Mesenteric fat pad (tissue), 1 donor: ENCODE data around the gene CCRL2. TPM values are rescaled to one million over a fixed set of nuclear protein-coding genes. Genes with fewer than 3 reads are reported as not detected.
"Not testable (repeated sequence)": the region's sequence is repeated elsewhere in the genome, so short reads cannot be mapped to it uniquely, and the experiment has no call there.

ENCODE experiments used
- DNase-seq: peaks from one replicate; pipeline ENCODE4 v3.0.0-alpha.2; 2020; ENCODE audit warnings: low spot score
- total RNA-seq: library from RNA; stranded (reverse); fragmentation: NEBNext Ultra II Directional; extraction: Animal tissue kit (Norgen Biotek cat#: 25700); gene quantifications from one replicate; pipeline ENCODE4 v1.2.1, GENCODE V29; 2021
- donor health status: DM: yes; HTN: yes; CAD: no.

The CCRL2 gene
- total RNA-seq, 1 donor from 2014 or later = 8.8 TPM

DNA sequence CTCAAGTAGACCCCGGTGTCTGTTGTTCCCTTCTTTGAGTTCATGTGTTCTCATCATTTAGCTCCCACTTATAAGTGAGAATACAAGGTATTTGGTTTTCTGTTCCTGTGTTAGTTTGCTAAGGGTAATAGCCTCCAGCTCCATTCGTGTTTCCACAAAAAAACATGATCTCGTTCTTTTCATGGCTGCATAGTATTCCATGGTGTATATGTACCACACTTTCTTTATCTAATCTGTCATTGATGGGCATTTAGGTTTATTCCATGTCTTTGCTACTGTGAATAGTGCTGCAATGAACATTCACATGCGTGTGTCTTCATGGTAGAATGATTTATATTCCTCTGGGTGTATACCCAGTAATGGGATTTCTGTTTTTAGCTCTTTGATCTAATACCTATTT lies 4.2 kb upstream of the CCRL2 start:
- not testable (repeated sequence) for DNase-seq

DNA sequence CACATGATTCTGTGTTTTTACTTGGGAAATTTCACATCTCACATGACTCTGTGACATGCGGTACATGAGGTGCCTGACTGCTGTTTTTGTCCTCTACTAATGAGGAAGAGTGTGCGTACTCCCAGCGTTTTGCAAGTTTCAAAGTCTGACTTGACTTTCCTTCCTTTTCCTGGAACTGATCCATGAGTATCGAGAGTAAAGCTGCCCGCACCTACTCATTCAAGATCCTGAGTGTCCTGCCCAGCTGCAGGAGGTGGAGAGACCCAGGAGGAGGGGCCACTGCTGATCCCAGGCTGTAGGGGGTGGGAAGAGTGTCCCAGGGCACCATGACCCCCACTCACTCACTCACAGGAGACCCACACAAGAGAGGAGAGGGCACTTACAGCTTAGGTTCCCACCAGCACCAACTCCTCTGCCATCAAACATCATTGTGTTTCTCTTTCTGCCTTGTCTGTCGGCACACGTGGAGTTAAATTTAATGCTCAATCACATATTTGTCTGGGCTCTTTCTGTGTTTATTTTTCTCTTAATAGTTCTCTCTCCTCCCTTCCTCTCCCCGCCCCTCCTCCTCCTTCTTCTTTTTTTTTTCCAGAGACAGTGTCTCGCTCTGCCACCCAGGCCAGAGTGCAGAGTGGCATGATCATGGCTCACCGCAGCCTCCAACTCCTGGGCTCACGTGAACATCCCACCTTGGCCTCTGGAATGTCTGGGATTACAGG lies 1.6 kb upstream of the CCRL2 start:
- DNase-seq = no peak

DNA sequence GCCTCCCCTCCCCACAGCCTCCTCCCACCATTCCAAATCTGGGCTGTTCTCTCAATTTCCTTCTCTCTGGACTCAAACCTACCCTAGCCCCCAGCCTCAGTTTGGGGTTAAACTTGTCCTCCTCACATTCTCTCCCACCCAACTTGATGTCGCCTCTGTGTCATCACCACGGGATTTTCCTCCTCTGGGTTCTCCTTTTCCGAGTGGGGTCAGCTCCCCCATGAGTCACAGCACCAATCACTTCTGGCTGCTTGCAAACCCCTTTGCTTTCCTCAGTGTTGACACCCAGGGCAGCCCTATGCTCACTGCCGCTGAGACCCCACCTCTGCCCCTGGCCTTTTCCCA lies 644 bp upstream of the CCRL2 start:
- DNase-seq = no peak

DNA sequence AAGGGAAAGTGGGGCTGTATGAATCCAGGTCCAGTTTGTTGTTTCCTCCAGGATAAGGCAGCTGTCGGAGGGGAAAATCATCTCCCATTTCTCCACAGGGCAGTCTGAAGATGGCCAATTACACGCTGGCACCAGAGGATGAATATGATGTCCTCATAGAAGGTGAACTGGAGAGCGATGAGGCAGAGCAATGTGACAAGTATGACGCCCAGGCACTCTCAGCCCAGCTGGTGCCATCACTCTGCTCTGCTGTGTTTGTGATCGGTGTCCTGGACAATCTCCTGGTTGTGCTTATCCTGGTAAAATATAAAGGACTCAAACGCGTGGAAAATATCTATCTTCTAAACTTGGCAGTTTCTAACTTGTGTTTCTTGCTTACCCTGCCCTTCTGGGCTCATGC lies 911 bp downstream of the CCRL2 start:
- DNase-seq = no peak

DNA sequence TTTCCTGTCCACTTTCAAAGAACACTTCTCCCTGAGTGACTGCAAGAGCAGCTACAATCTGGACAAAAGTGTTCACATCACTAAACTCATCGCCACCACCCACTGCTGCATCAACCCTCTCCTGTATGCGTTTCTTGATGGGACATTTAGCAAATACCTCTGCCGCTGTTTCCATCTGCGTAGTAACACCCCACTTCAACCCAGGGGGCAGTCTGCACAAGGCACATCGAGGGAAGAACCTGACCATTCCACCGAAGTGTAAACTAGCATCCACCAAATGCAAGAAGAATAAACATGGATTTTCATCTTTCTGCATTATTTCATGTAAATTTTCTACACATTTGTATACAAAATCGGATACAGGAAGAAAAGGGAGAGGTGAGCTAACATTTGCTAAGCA lies 1.8 kb downstream of the CCRL2 start:
- no peak for DNase-seq

DNA sequence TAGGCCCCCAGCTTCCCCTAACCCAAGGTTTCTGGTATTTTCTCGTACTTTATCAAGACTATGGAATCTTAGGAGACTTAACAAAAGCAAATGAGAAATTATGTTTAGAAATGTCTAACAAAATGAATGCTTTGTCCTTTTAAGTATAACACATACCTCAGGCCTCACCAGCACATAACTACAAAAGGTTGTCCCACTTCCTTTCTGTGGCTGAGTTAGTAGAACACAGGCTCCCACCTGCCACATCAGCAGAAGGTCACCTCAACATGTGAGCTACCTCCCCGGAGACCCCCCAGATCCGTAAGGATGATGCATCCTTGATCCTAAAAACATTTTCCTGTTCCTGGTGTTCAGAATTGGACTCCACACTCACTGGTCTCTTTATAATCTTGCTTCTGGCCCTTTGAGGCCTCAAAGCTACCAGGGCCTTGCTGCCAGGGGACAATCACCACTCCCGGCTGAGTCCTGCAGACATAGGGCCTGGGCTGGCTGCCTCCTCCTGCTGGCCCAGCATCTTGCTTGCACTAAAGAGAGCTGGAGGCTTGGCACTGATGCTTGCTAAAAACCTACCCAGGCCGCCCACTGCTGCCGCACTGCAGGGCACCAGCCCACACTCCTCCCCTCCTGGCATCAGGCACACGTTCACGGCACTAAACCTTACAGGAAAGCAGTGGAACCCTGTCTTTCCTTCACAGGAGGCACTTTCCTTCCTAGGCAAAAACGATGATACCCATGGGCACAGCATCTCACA lies 2.9 kb downstream of the CCRL2 start:
- DNase-seq = no peak

DNA sequence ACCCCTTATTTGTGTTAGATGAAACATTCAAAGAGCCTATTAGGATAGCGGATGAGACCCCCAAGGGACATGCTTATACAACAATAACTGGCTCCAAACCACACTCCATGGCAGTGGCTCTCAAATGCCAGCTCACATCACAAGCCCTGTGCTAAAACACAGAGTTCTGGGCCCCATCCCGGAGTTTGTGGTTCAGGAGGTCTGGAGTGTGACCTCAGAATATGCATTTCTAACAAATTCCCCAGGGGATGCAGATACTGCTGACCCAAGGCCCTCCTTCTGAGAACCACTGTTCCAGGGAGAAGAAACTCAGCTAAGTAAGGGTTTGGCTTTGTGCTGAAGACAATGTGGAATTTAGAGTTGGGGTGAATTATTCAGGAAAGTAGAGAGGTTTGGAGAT lies 3.6 kb downstream of the CCRL2 start:
- no peak for DNase-seq

DNA sequence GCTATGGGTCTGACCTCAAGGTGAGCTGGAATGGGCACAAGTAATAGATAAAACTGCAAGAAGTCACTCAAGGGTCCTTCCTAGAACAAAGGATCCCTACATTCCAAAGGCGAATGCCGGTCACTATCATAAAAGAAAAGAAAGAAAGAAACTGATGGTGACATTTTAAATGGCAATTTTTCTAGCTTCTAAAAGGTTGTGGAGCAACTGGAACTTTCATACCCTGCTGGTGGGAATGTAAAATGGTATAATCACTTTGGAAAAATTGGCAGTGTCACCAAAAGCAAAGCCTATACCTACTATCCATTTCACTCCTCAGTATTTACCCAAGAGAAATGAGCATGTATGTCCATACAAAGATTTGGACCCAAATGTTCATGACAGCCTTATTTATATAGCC lies 4.2 kb downstream of the CCRL2 start:
- DNase-seq = no peak

DNA sequence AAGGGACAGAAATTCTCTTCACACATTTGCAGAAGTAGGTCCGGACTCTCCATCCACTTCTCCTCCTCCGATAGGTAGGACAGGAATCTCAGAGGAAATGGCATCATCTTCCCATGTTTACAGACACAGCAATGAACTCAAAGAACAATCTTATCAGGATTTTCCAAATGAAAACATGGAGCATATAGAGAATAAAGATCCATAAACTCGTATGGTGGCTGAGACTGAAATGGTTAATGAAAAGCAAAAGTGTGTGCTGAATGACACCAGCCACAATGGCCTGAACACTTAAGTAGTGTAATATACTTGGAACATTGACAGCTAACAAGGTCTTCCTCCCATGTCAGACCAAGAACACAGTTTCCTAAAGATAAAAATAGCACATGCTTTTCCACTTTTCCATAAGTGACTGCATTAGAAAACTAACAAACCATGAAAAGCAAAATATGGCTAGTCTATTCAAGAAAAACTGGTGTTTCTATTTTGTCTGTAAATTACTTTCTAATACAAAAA lies 5.8 kb downstream of the CCRL2 start:
- no peak for DNase-seq

DNA sequence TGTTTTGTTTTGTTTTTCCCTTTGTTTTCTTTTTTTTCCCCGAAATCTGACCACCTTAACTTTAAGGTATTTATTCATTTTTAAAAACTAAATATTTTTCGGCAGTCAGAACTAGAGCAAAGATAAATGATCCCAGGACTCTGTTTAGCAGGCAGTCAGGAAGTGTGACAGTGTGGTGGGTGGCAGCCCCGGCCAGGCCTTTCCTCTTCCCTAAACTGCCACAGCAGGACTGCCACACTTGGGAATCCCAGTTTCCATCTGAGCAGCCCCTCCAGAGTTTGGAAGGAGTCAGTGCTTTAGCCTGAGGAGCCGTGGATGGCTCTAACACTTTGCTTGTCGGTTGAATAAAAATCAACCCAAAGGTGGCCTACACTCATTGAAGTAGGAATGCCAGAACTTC lies 6.9 kb downstream of the CCRL2 start:
- DNase-seq = no peak

DNA sequence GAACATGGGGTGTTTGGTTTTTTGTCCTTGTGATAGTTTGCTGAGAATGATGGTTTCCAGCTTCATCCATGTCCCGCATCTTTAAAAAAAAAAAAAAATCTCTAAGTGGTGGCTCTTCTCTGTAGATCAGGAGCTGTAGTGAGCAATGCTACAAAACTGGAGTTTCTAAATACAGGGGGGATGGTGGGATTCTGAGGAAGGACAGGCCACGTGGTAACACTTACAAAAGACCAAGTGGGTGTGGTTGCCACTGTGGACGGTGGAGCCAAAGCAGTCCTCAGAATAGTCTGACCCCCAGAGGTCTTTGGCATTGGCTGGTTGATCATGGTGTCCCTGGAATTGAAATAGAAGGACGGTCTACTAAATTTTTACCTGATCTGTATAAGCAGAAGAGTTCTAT lies 7.7 kb downstream of the CCRL2 start:
- no peak for DNase-seq

DNA sequence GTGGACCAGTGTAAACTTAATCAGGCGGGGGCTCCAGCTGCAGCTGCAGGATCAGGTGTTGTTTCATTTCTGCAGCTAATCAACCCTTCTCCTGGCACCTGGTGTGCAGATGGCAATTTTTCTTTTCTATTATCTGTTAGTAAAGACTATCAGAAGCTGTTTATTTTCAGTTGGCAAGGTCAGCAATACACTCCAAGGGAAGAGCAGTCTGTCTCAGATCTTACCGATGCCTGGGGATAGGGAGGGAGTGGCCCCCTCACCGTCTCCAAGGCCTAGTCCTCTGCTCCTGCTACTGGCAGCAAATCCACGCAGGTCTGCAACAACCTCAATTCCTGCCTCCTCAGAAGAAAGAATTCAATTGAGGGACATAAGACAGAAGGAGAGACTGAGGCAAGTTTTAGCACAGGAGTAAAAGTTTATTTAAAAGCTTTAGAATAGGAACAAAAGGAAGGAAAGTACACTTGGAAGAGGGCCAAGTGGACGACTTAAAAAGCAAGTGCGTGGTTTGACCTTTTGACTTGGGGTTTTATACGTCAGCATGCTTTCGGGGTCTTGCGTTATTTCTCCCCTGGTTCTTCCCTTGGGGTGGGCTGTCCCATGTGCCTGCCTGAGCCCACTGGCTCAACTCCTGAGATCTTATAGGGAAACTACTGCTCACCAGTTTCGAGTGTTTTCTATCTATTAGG lies 9.2 kb downstream of the CCRL2 start:
- no peak for DNase-seq

DNA sequence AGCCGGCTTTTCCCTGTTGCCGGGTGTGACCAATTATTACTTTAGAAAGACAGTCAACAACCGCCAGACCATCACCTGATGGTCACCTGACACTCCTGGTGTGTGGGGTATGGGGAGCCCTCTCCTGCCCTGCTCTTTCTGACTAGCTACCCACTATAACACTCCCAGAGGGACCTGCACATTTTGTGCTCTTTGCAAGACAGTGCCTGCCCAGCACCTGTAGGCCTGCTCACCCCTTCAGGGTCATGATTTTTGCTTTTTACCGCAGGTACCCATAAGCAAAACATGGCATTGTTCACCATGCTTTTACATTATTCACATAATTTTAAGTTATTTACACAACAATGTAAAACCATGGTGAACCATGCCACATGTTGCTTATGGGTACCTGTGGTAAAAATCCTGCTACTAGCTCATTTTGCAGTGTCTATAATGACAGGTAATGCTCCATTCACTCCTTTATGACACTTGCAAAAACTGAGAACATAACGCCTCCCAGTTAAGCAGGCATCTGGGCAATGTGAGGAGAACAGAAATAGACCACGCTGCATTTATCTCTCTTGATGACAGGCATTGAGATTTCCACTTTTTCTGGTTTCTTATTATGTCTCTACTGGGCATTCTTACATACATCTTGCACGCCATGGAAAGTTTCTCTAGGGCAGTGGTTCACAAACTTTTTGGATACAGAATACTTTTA lies 9.9 kb downstream of the CCRL2 start:
- no peak for DNase-seq

DNA sequence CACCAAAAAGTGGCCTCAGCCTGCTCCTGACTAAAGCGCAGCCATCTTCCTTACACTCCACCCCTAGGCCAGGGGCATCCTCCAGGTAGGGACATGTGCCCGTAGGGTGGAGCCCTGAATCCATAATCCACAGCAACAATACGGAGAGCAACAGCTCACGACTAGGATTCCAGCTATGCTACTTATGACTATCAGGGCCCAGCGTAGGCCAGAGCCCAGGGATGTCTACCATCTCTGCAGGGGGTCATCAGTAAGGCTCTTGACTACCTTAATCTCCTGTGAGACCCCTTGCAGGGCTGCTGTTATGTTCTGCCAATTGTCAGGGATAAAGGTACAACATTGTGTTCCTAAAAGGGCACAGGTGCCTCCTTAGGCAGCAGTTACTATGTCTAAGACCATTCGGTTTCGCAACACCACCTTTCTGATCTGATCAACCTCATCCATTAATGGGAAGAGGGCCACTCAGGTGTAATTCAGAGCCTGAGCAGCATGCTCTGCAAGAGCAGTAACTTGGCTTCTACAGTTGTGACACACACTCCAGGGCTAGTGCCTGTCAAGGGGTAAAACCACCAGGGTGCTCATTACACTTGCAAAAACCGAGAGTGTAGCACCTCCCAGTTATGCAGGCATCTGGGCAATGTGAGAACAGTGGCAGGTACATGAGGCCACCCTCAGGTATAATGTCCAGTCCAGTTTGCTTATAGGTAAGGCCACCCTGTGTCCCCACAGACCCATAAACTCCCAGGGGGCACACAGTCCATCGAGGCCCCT lies 11.0 kb downstream of the CCRL2 start:
- no peak for DNase-seq

DNA sequence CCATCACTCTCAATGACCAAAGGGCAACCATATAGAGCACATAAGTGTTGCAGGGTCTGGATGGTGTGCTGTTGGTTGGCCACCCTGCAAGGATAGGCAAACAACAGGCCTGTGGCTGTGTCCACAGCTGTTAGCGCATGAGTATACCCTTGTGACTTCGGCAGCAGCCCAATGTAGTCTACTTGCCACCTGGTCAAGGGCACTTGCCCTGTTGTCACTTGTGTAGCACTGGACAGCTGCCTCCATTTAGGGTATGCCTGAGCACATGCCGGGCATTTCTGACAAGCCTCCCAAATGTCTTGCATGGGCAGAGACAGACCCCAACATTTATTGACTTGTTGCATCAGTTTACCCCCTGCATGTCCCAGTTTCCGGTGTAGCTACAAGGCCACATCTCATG lies 12.8 kb downstream of the CCRL2 start:
- no peak for DNase-seq

DNA sequence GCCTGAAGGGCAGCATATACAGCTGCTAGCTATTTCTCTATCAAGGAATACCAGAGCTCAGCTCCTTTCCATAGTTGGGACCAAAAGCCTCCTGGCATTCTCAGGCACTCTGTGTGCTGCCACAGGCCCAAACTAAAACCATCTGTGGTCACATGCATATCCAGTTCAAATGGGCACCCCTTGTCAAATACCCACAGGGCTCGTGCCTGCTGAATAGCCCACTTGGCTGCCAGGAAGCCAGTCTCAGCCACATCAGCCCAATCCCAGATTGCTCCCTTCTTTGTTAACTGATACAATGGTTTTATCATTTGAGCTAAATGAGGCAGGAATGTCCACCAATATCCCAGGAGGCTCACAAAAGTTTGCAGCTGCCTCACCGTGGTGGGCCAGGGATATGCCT lies 13.9 kb downstream of the CCRL2 start:
- no peak for DNase-seq

DNA sequence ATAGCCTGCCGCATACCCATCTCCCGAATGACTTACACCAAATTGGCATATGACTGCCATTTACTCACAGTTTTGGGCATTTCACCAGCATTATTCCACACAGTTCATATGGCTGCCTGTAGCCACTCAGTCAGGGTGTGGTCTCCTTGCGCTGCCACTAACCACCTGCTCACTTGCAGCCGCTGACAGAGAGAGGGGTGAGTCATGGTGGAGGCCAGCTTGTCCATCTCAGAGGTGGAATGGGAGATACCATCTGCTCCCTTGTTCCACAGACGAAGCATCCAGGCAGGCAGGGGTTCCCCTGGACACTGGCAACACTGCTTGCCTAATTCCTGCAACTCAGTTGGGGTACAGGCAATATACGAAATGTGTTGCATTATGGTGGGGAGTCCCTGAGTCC lies 15.6 kb downstream of the CCRL2 start:
- no peak for DNase-seq

DNA sequence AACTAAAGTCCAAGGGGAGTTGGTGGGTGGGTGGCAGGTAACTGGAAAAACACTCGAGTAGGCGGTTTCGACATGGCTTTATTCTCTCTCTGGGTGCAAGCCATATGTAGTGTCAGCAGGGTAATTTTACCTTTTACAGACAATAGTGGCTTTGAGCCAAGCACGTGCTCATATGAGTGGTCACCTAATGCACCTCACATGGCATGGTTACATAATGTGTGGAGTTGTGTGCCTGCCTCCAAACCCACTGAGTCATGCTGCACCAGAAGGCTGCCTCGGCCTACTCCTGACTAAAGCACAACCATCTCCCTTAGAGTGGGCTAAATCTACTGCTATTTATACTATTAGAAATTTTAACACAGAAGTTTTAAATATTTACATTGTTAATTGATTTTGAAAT lies 16.5 kb downstream of the CCRL2 start:
- DNase-seq = no peak

DNA sequence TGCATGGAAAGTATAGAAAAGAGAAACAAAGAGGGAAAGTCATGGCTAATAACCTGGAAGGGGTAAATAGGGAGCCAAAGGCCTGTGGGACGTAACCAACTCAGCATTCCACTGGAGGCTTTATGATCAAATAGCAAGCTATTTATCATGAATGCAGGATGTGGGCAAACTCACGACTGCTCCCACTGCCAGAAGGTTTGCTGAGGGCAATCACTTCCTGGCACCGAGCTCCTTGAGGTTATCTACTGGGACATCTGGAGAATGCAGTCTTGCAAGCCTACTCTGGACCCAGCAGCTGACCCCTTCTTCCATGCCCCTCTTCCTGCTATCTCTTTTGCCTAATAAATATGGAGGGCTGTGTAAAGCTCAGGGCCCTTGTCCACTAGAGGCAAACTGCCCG lies 19.4 kb downstream of the CCRL2 start:
- not testable (repeated sequence) for DNase-seq

DNA sequence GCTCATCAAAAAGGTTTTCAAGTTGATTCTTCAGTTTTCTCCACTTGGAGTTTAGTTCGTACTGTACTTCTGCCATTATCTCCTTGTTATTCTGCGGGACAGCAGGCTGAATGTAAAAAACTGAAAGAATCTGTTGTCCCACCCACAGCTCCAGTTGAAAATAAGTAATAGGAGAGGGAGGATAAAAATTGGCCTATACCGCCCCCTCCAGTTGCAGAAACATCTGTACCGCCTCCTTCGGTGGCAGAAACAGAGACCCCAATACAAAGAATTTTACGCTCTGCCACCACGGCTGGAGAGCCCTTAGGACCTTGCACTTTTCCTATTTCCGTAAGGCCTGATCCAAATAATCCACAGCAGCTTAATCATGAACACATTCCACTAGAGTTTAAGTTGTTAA lies 20.3 kb downstream of the CCRL2 start:
- DNase-seq = not testable (repeated sequence)
